ENCODE data around the gene TMEM163. TPM values are rescaled to one million over a fixed set of nuclear protein-coding genes. Genes with fewer than 3 reads are reported as not detected.
A peak's percentile ranks its signal among the peaks of the same experiment; 100 is the strongest.

TMEM163 gene
- total RNA-seq, 2 donors from 2014 or later = 0.24 TPM; not detected in 1

- Histone ChIP-seq H3K36me3 (ENCODE audit: control insufficient read depth, insufficient read depth, low read length) (no peaks in the 10 kb centered on the region), H3K4me3 (ENCODE audit: low read length) (no peak overlapping the region), H3K9ac (ENCODE audit: extremely low read depth, low read length, poor library complexity, severe bottlenecking) (no peak overlapping the region), H3K4me1 (ENCODE audit: control insufficient read depth, insufficient read depth, low read length) (no peaks in the 10 kb centered on the region), H3K9me3 (ENCODE audit: control insufficient read depth, low read length) (no peaks in the 10 kb centered on the region), H3K27ac (ENCODE audit: low read depth, low read length) (no peak overlapping the region), H3K27me3 (ENCODE audit: control insufficient read depth, insufficient read depth, low read length, poor library complexity, severe bottlenecking) (no peaks in the 10 kb centered on the region)
- no peaks in the 10 kb centered on the region for H3K9me3 Mint-ChIP-seq
- H3K4me3 Mint-ChIP-seq = no peak overlapping the region
- no peaks in the 10 kb centered on the region for H3K36me3 Mint-ChIP-seq (ENCODE audit: low read depth)
- no peaks in the 10 kb centered on the region for H3K27me3 Mint-ChIP-seq (ENCODE audit: insufficient read depth)
- DNase-seq = no peak
- H3K4me1 Mint-ChIP-seq = no peaks in the 10 kb centered on the region
- H3K27ac Mint-ChIP-seq = no peak overlapping the region
- WGBS, 2 experiments (ENCODE audit: insufficient coverage in 1 of 2, insufficient read length in 1 of 2) = 80 to 97% methylated on average over 3 to 6 of the region's 6 CpGs
- TF ChIP-seq, protein P1, sequence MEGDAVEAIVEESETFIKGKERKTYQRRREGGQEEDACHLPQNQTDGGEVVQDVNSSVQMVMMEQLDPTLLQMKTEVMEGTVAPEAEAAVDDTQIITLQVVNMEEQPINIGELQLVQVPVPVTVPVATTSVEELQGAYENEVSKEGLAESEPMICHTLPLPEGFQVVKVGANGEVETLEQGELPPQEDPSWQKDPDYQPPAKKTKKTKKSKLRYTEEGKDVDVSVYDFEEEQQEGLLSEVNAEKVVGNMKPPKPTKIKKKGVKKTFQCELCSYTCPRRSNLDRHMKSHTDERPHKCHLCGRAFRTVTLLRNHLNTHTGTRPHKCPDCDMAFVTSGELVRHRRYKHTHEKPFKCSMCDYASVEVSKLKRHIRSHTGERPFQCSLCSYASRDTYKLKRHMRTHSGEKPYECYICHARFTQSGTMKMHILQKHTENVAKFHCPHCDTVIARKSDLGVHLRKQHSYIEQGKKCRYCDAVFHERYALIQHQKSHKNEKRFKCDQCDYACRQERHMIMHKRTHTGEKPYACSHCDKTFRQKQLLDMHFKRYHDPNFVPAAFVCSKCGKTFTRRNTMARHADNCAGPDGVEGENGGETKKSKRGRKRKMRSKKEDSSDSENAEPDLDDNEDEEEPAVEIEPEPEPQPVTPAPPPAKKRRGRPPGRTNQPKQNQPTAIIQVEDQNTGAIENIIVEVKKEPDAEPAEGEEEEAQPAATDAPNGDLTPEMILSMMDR (conservative IDR thresholded peaks at IDR 0.05) = no peak
Measured at GRCh38 chr2:134527381-134527780, 191.4 kb downstream of the TMEM163 start.

- H3K27me3 ChIP-seq (ENCODE audit: control insufficient read depth, insufficient read depth, low read length, poor library complexity, severe bottlenecking) = no peaks in the 10 kb centered on the region
- Mint-ChIP-seq H3K4me3 (no peak overlapping the region), H3K4me1 (no peaks in the 10 kb centered on the region), H3K27ac (no peak overlapping the region), H3K27me3 (ENCODE audit: insufficient read depth) (no peaks in the 10 kb centered on the region), H3K36me3 (ENCODE audit: low read depth) (no peaks in the 10 kb centered on the region), H3K9me3 (no peaks in the 10 kb centered on the region)
- no peak overlapping the region for H3K4me3 ChIP-seq (ENCODE audit: low read length)
- TF ChIP-seq, protein P1 (conservative IDR thresholded peaks at IDR 0.05) = no peak
- no peak for DNase-seq
- no peak overlapping the region for H3K9ac ChIP-seq (ENCODE audit: extremely low read depth, low read length, poor library complexity, severe bottlenecking)
- WGBS, 2 experiments (ENCODE audit: insufficient coverage in 1 of 2, insufficient read length in 1 of 2) = 90 to 91% methylated on average over 8 to 13 of the region's 13 CpGs
- H3K36me3 ChIP-seq (ENCODE audit: control insufficient read depth, insufficient read depth, low read length) = no peaks in the 10 kb centered on the region
- peak overlapping the region; percentile 77 for H3K27ac ChIP-seq (ENCODE audit: low read depth, low read length)
- H3K4me1 ChIP-seq (ENCODE audit: control insufficient read depth, insufficient read depth, low read length) = no peaks in the 10 kb centered on the region
- H3K9me3 ChIP-seq (ENCODE audit: control insufficient read depth, low read length) = no peaks in the 10 kb centered on the region
Measured at GRCh38 chr2:134522496-134523455, 196.0 kb downstream of the TMEM163 start.

DNA sequence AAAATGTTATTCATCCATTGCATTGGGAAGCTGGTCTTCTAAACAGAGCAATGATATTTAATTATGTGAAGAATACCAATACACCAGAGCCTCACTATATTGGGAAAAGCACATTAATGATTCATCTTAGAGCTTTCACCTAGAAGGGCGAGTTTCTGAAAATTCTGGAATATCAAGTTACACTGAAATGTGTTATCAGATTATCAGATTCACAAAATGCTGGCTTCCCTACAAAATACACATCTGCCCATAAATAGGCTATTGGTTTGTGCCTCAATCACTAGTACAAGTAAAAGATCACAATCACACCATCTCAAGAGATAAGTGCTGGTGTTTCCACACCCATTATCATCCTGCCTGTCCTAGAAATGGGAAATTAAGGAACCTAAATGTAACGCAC, 200.7 kb downstream of the TMEM163 start:
- no peak overlapping the region for H3K4me3 ChIP-seq (ENCODE audit: low read length)
- no peak overlapping the region for H3K27ac Mint-ChIP-seq
- no peaks in the 10 kb centered on the region for H3K27me3 Mint-ChIP-seq (ENCODE audit: insufficient read depth)
- no peak overlapping the region for H3K4me3 Mint-ChIP-seq
- DNase-seq = no peak
- WGBS, 2 experiments (ENCODE audit: insufficient coverage in 1 of 2, insufficient read length in 1 of 2) = 90% methylated on average over 2 of the region's 2 CpGs
- no peaks in the 10 kb centered on the region for H3K27me3 ChIP-seq (ENCODE audit: control insufficient read depth, insufficient read depth, low read length, poor library complexity, severe bottlenecking)
- H3K36me3 ChIP-seq (ENCODE audit: control insufficient read depth, insufficient read depth, low read length) = no peaks in the 10 kb centered on the region
- H3K9ac ChIP-seq (ENCODE audit: extremely low read depth, low read length, poor library complexity, severe bottlenecking) = no peak overlapping the region
- H3K36me3 Mint-ChIP-seq (ENCODE audit: low read depth) = no peaks in the 10 kb centered on the region
- TF ChIP-seq, protein P1 (conservative IDR thresholded peaks at IDR 0.05) = no peak
- H3K4me1 ChIP-seq (ENCODE audit: control insufficient read depth, insufficient read depth, low read length) = no peaks in the 10 kb centered on the region
- H3K4me1 Mint-ChIP-seq = no peaks in the 10 kb centered on the region
- H3K9me3 Mint-ChIP-seq = no peaks in the 10 kb centered on the region
- no peaks in the 10 kb centered on the region for H3K9me3 ChIP-seq (ENCODE audit: control insufficient read depth, low read length)
- H3K27ac ChIP-seq (ENCODE audit: low read depth, low read length) = no peak overlapping the region
